ENCODE measurements around the gene TTLL3.
"Not testable (repeated sequence)": the region's sequence is repeated elsewhere in the genome, so short reads cannot be mapped to it uniquely, and the experiment has no call there.

TTLL3 gene

GRCh38 chr3:9838856-9839255 lies 28.8 kb downstream of the TTLL3 start:
- H3K4me3 ChIP-seq (ENCODE audit: low read length): no peak overlapping the region
- no peak for DNase-seq (ENCODE audit: low read depth)
- TF ChIP-seq CTCF (conservative IDR thresholded peaks at IDR 0.05; ENCODE audit: low read length): no peak

DNA sequence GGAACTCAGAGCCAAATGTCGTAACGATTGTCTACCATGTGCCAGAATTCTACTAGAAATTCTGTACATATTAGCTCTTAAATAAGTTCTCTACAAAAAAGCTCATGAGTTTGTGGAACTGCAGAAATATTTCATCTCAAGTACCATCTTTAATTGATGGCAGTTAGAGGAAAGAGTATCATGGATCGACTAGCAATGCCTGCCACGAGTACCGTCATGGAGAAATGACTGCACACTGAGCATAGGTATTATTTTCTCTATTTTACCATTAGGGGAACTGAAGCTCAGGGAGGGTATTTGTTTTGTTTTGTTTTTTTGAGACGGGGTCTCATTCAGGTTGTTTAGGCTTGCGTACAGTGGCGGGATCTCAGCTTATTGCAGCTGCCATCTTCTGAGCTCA lies 31.0 kb downstream of the TTLL3 start:
- DNase-seq (ENCODE audit: low read depth): no peak
- H3K4me3 ChIP-seq (ENCODE audit: low read length): no peak overlapping the region
- no peak for TF ChIP-seq CTCF (conservative IDR thresholded peaks at IDR 0.05; ENCODE audit: low read length)

- TF ChIP-seq CTCF (conservative IDR thresholded peaks at IDR 0.05; ENCODE audit: low read length): no peak
- peak; percentile 95 for DNase-seq (ENCODE audit: low read depth)
- peak within 1 kb of the TSS; percentile 95 for H3K4me3 ChIP-seq (ENCODE audit: low read length)
These were observed 33.8 kb downstream of the TTLL3 start, which contains the start of gene RPUSD3 for GRCh38 chr3:9843715-9844438. RPUSD3 (minus strand) TSS chr3:9844008; CDS start chr3:9843990, 18 bp downstream.

DNA sequence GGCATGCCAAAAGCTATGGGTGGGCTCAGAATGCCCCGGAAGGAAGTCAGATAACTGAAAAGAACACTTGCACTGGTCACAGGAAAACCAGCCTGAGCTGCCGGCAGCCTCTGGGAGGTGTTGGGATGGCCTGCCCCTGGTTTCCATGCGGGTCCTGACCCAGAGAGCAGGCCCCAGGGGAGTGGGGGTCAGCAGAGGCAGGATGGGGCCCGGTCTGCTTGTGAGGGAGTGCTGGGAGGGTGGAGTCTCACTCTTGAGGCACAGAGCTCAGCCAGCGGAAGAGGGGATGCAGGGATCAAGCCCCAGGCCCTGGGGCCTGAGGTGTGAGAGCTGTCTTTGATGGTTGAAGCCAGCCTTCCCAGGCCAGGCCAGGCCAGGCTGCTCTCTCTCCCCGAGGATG lies 36.2 kb downstream of the TTLL3 start:
- no peak for DNase-seq (ENCODE audit: low read depth)
- H3K4me3 ChIP-seq (ENCODE audit: low read length): no peak overlapping the region
- TF ChIP-seq CTCF (conservative IDR thresholded peaks at IDR 0.05; ENCODE audit: low read length): no peak

DNA sequence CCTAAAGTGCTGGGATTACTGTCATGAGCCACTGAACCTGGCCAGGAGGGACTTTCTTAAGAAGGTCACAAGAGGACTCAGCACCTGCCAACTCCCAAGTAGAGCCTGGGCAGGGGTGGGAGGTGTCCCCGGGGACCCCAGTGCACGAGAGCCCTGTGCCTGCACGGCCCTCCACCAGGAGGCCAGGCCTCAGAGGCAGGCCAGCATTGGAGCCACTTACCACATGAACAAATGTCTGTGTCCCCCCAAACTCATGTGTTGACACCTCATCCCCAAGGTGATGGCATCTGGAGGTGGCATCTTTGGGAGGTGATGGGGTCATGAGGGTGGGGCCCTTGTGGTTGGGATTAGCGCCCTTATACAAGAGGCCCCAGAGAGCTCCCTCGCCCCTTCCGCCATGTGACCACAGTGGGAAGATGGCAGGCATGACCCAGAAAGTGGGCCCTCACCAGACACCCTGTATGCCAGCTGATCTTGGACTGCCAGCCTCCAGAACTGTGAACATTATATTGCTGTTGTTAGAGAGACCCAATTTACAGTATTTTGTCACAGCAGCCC lies 36.9 kb downstream of the TTLL3 start:
- no peak for DNase-seq (ENCODE audit: low read depth)
- no peak overlapping the region for H3K4me3 ChIP-seq (ENCODE audit: low read length)
- no peak for TF ChIP-seq CTCF (conservative IDR thresholded peaks at IDR 0.05; ENCODE audit: low read length)

DNA sequence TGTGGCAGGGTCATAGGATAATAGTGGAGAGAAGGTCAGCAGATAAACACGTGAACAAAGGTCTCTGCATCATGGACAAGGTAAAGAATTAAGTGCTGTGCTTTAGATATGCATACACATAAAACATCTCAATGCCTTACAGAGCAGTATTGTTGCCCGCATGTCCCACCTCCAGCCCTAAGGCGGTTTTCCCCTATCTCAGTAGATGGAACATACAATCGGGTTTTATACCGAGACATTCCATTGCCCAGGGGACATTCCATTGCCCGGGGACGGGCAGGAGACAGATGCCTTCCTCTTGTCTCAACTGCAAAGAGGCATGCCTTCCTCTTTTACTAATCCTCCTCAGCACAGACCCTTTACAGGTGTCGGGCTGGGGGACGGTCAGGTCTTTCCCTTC lies 37.8 kb downstream of the TTLL3 start:
- not testable (repeated sequence) for DNase-seq (ENCODE audit: low read depth); H3K4me3 ChIP-seq (ENCODE audit: low read length)

- not testable (repeated sequence) for H3K4me3 ChIP-seq (ENCODE audit: low read length)
- DNase-seq (ENCODE audit: low read depth): peak; percentile 46
- peak; percentile 57 for TF ChIP-seq CTCF (conservative IDR thresholded peaks at IDR 0.05; ENCODE audit: low read length)
These were observed 38.8 kb downstream of the TTLL3 start for GRCh38 chr3:9848860-9849259.

- DNase-seq (ENCODE audit: low read depth); H3K4me3 ChIP-seq (ENCODE audit: low read length): not testable (repeated sequence)
These were observed 41.3 kb downstream of the TTLL3 start for GRCh38 chr3:9851383-9851782.

GRCh38 chr3:9851926-9852325 lies 41.9 kb downstream of the TTLL3 start:
- DNase-seq (ENCODE audit: low read depth); H3K4me3 ChIP-seq (ENCODE audit: low read length): not testable (repeated sequence)

Measured in AG10803 (cell line).